Measurements from ENCODE around the gene VOPP1. TPM values are rescaled to one million over a fixed set of nuclear protein-coding genes. Genes with fewer than 3 reads are reported as not detected.

VOPP1 gene
- total RNA-seq, 5 donors from 2014 or later (not counting 1 experiment from before 2014, with no cell fraction given): 84.0 to 106 (median 94.8) TPM

GRCh38 chr7:55483046-55483445, 89.3 kb downstream of the VOPP1 start:
- H3K4me3 ChIP-seq (ENCODE audit: control insufficient read depth in 1 of 2, extremely low read depth in 1 of 2, low read length in 1 of 2): no peak overlapping the region
- 94% methylated on average over 2 of the region's 6 CpGs for whole genome bisulfite sequencing (ENCODE audit: insufficient coverage)
- Mint-ChIP-seq H3K27me3 (no peaks in the 10 kb centered on the region), H3K27ac (peak overlapping the region; percentile 51 to 66), H3K4me3 (no peak overlapping the region), H3K36me3 (peaks cover 49% of the 10 kb centered on the region), H3K4me1 (peaks cover 63 to 92% (median 67%) of the 10 kb centered on the region in 3 donors), H3K9me3 (no peaks in the 10 kb centered on the region)
- POLR2A ChIA-PET: no interaction called here
- H3K36me3 ChIP-seq (ENCODE audit: control insufficient read depth in 2 of 2, extremely low read depth in 1 of 2, insufficient read depth in 1 of 2, low read length in 1 of 2): peaks cover 7 to 40% of the 10 kb centered on the region in 2 donors
- H3K27ac ChIP-seq (ENCODE audit: low read length): no peak overlapping the region
- no peaks in the 10 kb centered on the region for H3K27me3 ChIP-seq (replicated peaks in 1 of 2; ENCODE audit: control insufficient read depth in 2 of 2, extremely low read depth in 1 of 2, insufficient read depth in 2 of 2, low read length in 1 of 2)
- CTCF ChIA-PET: no interaction called here
- H3K9me3 ChIP-seq: no peaks in the 10 kb centered on the region
- peaks cover 0 to 23% of the 10 kb centered on the region in 2 experiments for H3K4me1 ChIP-seq (ENCODE audit: control insufficient read depth in 1 of 2, extremely low read depth in 1 of 2, insufficient read depth in 2 of 2, low read length in 2 of 2)
- no peak for DNase-seq
- no peak for ATAC-seq (replicated peaks in 1 of 4)

- ATAC-seq (replicated peaks in 1 of 4) (no peak), DNase-seq (no peak)
- Histone ChIP-seq H3K27ac (ENCODE audit: low read length) (no peak overlapping the region), H3K4me3 (ENCODE audit: control insufficient read depth in 1 of 2, extremely low read depth in 1 of 2, low read length in 1 of 2) (no peak overlapping the region), H3K9me3 (no peaks in the 10 kb centered on the region), H3K36me3 (ENCODE audit: control insufficient read depth in 2 of 2, extremely low read depth in 1 of 2, insufficient read depth in 1 of 2, low read length in 1 of 2) (peaks cover 5 to 31% of the 10 kb centered on the region in 2 donors), H3K27me3 (replicated peaks in 1 of 2; ENCODE audit: control insufficient read depth in 2 of 2, extremely low read depth in 1 of 2, insufficient read depth in 2 of 2, low read length in 1 of 2) (no peaks in the 10 kb centered on the region), H3K4me1 (ENCODE audit: control insufficient read depth in 1 of 2, extremely low read depth in 1 of 2, insufficient read depth in 2 of 2, low read length in 2 of 2) (peaks cover 8 to 32% of the 10 kb centered on the region in 2 experiments)
- H3K9me3 Mint-ChIP-seq: no peaks in the 10 kb centered on the region
- H3K4me3 Mint-ChIP-seq: no peak overlapping the region
- WGBS (ENCODE audit: insufficient coverage): 100% methylated on average over 2 of the region's 2 CpGs
- POLR2A ChIA-PET: no interaction called here
- H3K27ac Mint-ChIP-seq: peak overlapping the region; percentile 59 to 72
- peaks cover 73 to 91% (median 78%) of the 10 kb centered on the region in 3 donors for H3K4me1 Mint-ChIP-seq
- H3K27me3 Mint-ChIP-seq: no peaks in the 10 kb centered on the region
- CTCF ChIA-PET: interaction anchor here in 1 of 2 donors (1.2 kb wide), 1 partner anchor 71 kb away, joined by 4 read pairs; no protein-coding TSS in a partner anchor
- peaks cover 43% of the 10 kb centered on the region for H3K36me3 Mint-ChIP-seq
Measured at GRCh38 chr7:55481155-55481554, 91.1 kb downstream of the VOPP1 start.

GRCh38 chr7:55478700-55479099, 93.6 kb downstream of the VOPP1 start:
- POLR2A ChIA-PET: interaction anchor here in 1 of 2 donors (0.6 kb wide), 1 partner anchor 26 kb away, joined by 3 read pairs; no protein-coding TSS in a partner anchor

GRCh38 chr7:55477781-55478374, 94.4 kb downstream of the VOPP1 start:
- H3K27ac Mint-ChIP-seq: peak overlapping the region; percentile 78 to 87
- Histone ChIP-seq H3K9me3 (no peaks in the 10 kb centered on the region), H3K27me3 (replicated peaks in 1 of 2; ENCODE audit: control insufficient read depth in 2 of 2, extremely low read depth in 1 of 2, insufficient read depth in 2 of 2, low read length in 1 of 2) (no peaks in the 10 kb centered on the region), H3K4me3 (ENCODE audit: control insufficient read depth in 1 of 2, extremely low read depth in 1 of 2, low read length in 1 of 2) (no peak overlapping the region), H3K4me1 (ENCODE audit: control insufficient read depth in 1 of 2, extremely low read depth in 1 of 2, insufficient read depth in 2 of 2, low read length in 2 of 2) (peaks cover 27 to 62% of the 10 kb centered on the region in 2 experiments), H3K36me3 (ENCODE audit: control insufficient read depth in 2 of 2, extremely low read depth in 1 of 2, insufficient read depth in 1 of 2, low read length in 1 of 2) (peaks cover 5 to 9% of the 10 kb centered on the region in 2 donors), H3K27ac (ENCODE audit: low read length) (no peak overlapping the region)
- CTCF ChIA-PET: interaction anchor here in 1 of 2 donors (0.6 kb wide), 1 partner anchor 46 kb away, joined by 3 read pairs; no protein-coding TSS in a partner anchor
- no peaks in the 10 kb centered on the region for H3K9me3 Mint-ChIP-seq
- DNase-seq (no peak), ATAC-seq (replicated peaks in 1 of 4) (no peak)
- H3K4me3 Mint-ChIP-seq: peak overlapping the region in 1 of 3 donors; percentile 80
- POLR2A ChIA-PET: interaction anchor here in 1 of 2 donors (0.5 kb wide), 1 partner anchor 25 kb away, joined by 3 read pairs; no protein-coding TSS in a partner anchor
- no peaks in the 10 kb centered on the region for H3K27me3 Mint-ChIP-seq
- H3K36me3 Mint-ChIP-seq: peaks cover 23% of the 10 kb centered on the region
- 97% methylated on average over 11 of the region's 13 CpGs for WGBS (ENCODE audit: insufficient coverage)
- H3K4me1 Mint-ChIP-seq: peaks cover 77 to 94% (median 80%) of the 10 kb centered on the region in 3 donors

More at GRCh38 chr7:55478700-55479099, 93.6 kb downstream of the VOPP1 start:
- Histone ChIP-seq H3K27ac (ENCODE audit: low read length) (no peak overlapping the region), H3K27me3 (replicated peaks in 1 of 2; ENCODE audit: control insufficient read depth in 2 of 2, extremely low read depth in 1 of 2, insufficient read depth in 2 of 2, low read length in 1 of 2) (no peaks in the 10 kb centered on the region), H3K9me3 (no peaks in the 10 kb centered on the region), H3K36me3 (ENCODE audit: control insufficient read depth in 2 of 2, extremely low read depth in 1 of 2, insufficient read depth in 1 of 2, low read length in 1 of 2) (peaks cover 5 to 15% of the 10 kb centered on the region in 2 donors), H3K4me3 (ENCODE audit: control insufficient read depth in 1 of 2, extremely low read depth in 1 of 2, low read length in 1 of 2) (no peak overlapping the region), H3K4me1 (ENCODE audit: control insufficient read depth in 1 of 2, extremely low read depth in 1 of 2, insufficient read depth in 2 of 2, low read length in 2 of 2) (peaks cover 24 to 54% of the 10 kb centered on the region in 2 experiments)
- CTCF ChIA-PET: interaction anchor here in 1 of 2 donors (1.1 to 1.7 kb wide), 2 partner anchors 9 to 24 kb away, joined by 3 read pairs; no protein-coding TSS in a partner anchor
- H3K27ac Mint-ChIP-seq: peak overlapping the region; percentile 78 to 87
- H3K36me3 Mint-ChIP-seq: peaks cover 27% of the 10 kb centered on the region
- H3K4me3 Mint-ChIP-seq: no peak overlapping the region
- no peaks in the 10 kb centered on the region for H3K9me3 Mint-ChIP-seq
- no CpG with 5 or more reads among the region's 6 CpGs for WGBS (ENCODE audit: insufficient coverage)
- H3K27me3 Mint-ChIP-seq: no peaks in the 10 kb centered on the region
- ATAC-seq (replicated peaks in 1 of 4) (no peak), DNase-seq (no peak)
- peaks cover 78 to 94% (median 81%) of the 10 kb centered on the region in 3 donors for H3K4me1 Mint-ChIP-seq

GRCh38 chr7:55476852-55477780, 95.2 kb downstream of the VOPP1 start:
- DNase-seq: no peak

More at GRCh38 chr7:55476852-55477780, 95.2 kb downstream of the VOPP1 start:
- peak overlapping the region; percentile 42 for H3K27ac ChIP-seq (ENCODE audit: low read length)
- CTCF ChIA-PET: no interaction called here
- POLR2A ChIA-PET: no interaction called here
- 95% methylated on average over 17 of the region's 19 CpGs for WGBS (ENCODE audit: insufficient coverage)
- Mint-ChIP-seq H3K4me1 (peaks cover 78 to 90% (median 80%) of the 10 kb centered on the region in 3 donors), H3K36me3 (peaks cover 22% of the 10 kb centered on the region), H3K4me3 (peak overlapping the region; percentile 18 to 80 (median 24)), H3K27ac (peak overlapping the region; percentile 78 to 87), H3K9me3 (no peaks in the 10 kb centered on the region), H3K27me3 (no peaks in the 10 kb centered on the region)
- H3K9me3 ChIP-seq: no peaks in the 10 kb centered on the region
- no peak for ATAC-seq (replicated peaks in 1 of 4)
- no peaks in the 10 kb centered on the region for H3K27me3 ChIP-seq (replicated peaks in 1 of 2; ENCODE audit: control insufficient read depth in 2 of 2, extremely low read depth in 1 of 2, insufficient read depth in 2 of 2, low read length in 1 of 2)
- H3K36me3 ChIP-seq (ENCODE audit: control insufficient read depth in 2 of 2, extremely low read depth in 1 of 2, insufficient read depth in 1 of 2, low read length in 1 of 2): peaks cover 0 to 9% of the 10 kb centered on the region in 2 donors
- peaks cover 27 to 64% of the 10 kb centered on the region in 2 experiments for H3K4me1 ChIP-seq (ENCODE audit: control insufficient read depth in 1 of 2, extremely low read depth in 1 of 2, insufficient read depth in 2 of 2, low read length in 2 of 2)
- no peak overlapping the region for H3K4me3 ChIP-seq (ENCODE audit: control insufficient read depth in 1 of 2, extremely low read depth in 1 of 2, low read length in 1 of 2)
